ENCODE data around the gene ATE1. TPM values are rescaled to one million over a fixed set of nuclear protein-coding genes. Genes with fewer than 3 reads are reported as not detected.
"Not testable (repeated sequence)": the region's sequence is repeated elsewhere in the genome, so short reads cannot be mapped to it uniquely, and the experiment has no call there.

Gene ATE1
- total RNA-seq, 2 experiments from 2014 or later = 13.6 to 17.5 TPM

- CTCF ChIA-PET = no interaction called here
- no peak for DNase-seq
- no peaks in the 10 kb centered on the region for H3K9me3 Mint-ChIP-seq
- intact Hi-C loops (cut with micrococcal nuclease) = no loop called here
- no peaks in the 10 kb centered on the region for H3K27me3 Mint-ChIP-seq (ENCODE audit: low read depth)
- no peak overlapping the region for H3K27ac Mint-ChIP-seq
- no peak overlapping the region for H3K4me3 Mint-ChIP-seq
- peaks cover 11% of the 10 kb centered on the region for H3K36me3 Mint-ChIP-seq (ENCODE audit: low read depth)
- no peaks in the 10 kb centered on the region for H3K4me1 Mint-ChIP-seq (ENCODE audit: low read depth)
Measured at GRCh38 chr10:121949451-121949850, 21.6 kb upstream of the ATE1 start.

- peaks cover 11% of the 10 kb centered on the region for H3K36me3 Mint-ChIP-seq (ENCODE audit: low read depth)
- CTCF ChIA-PET = no interaction called here
- intact Hi-C loops (cut with micrococcal nuclease) = no loop called here
Measured at GRCh38 chr10:121949049-121949448, 21.2 kb upstream of the ATE1 start.

GRCh38 chr10:121947343-121948330, 19.8 kb upstream of the ATE1 start:
- Mint-ChIP-seq H3K9me3 (no peaks in the 10 kb centered on the region), H3K27me3 (ENCODE audit: low read depth) (peaks cover 6% of the 10 kb centered on the region), H3K36me3 (ENCODE audit: low read depth) (peaks cover 6% of the 10 kb centered on the region), H3K4me3 (no peak overlapping the region), H3K27ac (no peak overlapping the region), H3K4me1 (ENCODE audit: low read depth) (no peaks in the 10 kb centered on the region)
- intact Hi-C loops (cut with micrococcal nuclease) = no loop called here
- CTCF ChIA-PET = no interaction called here
- no peak for DNase-seq

More at GRCh38 chr10:121949049-121949448, 21.2 kb upstream of the ATE1 start:
- Mint-ChIP-seq H3K27me3 (ENCODE audit: low read depth) (no peaks in the 10 kb centered on the region), H3K27ac (no peak overlapping the region), H3K9me3 (no peaks in the 10 kb centered on the region), H3K4me3 (no peak overlapping the region), H3K4me1 (ENCODE audit: low read depth) (no peaks in the 10 kb centered on the region)
- no peak for DNase-seq

GRCh38 chr10:121942749-121943416, 15.1 kb upstream of the ATE1 start:
- H3K9me3 Mint-ChIP-seq = no peaks in the 10 kb centered on the region
- H3K27ac Mint-ChIP-seq = no peak overlapping the region
- CTCF ChIA-PET = interaction anchor here (0.6 kb wide), 1 partner anchor 215 kb away, joined by 3 read pairs; no protein-coding TSS in a partner anchor
- intact Hi-C loops (cut with micrococcal nuclease) = no loop called here
- no peaks in the 10 kb centered on the region for H3K36me3 Mint-ChIP-seq (ENCODE audit: low read depth)
- no peak for DNase-seq
- no peaks in the 10 kb centered on the region for H3K4me1 Mint-ChIP-seq (ENCODE audit: low read depth)
- peaks cover 20% of the 10 kb centered on the region for H3K27me3 Mint-ChIP-seq (ENCODE audit: low read depth)
- no peak overlapping the region for H3K4me3 Mint-ChIP-seq

GRCh38 chr10:121941532-121941931, 13.7 kb upstream of the ATE1 start:
- H3K36me3 Mint-ChIP-seq (ENCODE audit: low read depth) = no peaks in the 10 kb centered on the region
- no peak overlapping the region for H3K4me3 Mint-ChIP-seq
- H3K4me1 Mint-ChIP-seq (ENCODE audit: low read depth) = no peaks in the 10 kb centered on the region
- intact Hi-C loops (cut with micrococcal nuclease) = no loop called here
- DNase-seq = no peak
- no peaks in the 10 kb centered on the region for H3K9me3 Mint-ChIP-seq
- CTCF ChIA-PET = no interaction called here
- H3K27me3 Mint-ChIP-seq (ENCODE audit: low read depth) = peaks cover 24% of the 10 kb centered on the region
- H3K27ac Mint-ChIP-seq = no peak overlapping the region

GRCh38 chr10:121936295-121936694, 8.5 kb upstream of the ATE1 start:
- H3K4me3 Mint-ChIP-seq = no peak overlapping the region
- no peak overlapping the region for H3K27ac Mint-ChIP-seq
- no peaks in the 10 kb centered on the region for H3K4me1 Mint-ChIP-seq (ENCODE audit: low read depth)
- DNase-seq = no peak
- no peaks in the 10 kb centered on the region for H3K36me3 Mint-ChIP-seq (ENCODE audit: low read depth)
- CTCF ChIA-PET = no interaction called here
- intact Hi-C loops (cut with micrococcal nuclease) = no loop called here
- H3K27me3 Mint-ChIP-seq (ENCODE audit: low read depth) = peaks cover 17% of the 10 kb centered on the region
- no peaks in the 10 kb centered on the region for H3K9me3 Mint-ChIP-seq

GRCh38 chr10:121935702-121936101, 7.9 kb upstream of the ATE1 start:
- Mint-ChIP-seq H3K4me1 (ENCODE audit: low read depth) (no peaks in the 10 kb centered on the region), H3K27ac (no peak overlapping the region), H3K36me3 (ENCODE audit: low read depth) (no peaks in the 10 kb centered on the region), H3K27me3 (ENCODE audit: low read depth) (peaks cover 17% of the 10 kb centered on the region), H3K9me3 (no peaks in the 10 kb centered on the region), H3K4me3 (no peak overlapping the region)
- no peak for DNase-seq
- CTCF ChIA-PET = no interaction called here
- intact Hi-C loops (cut with micrococcal nuclease) = no loop called here

- DNase-seq; CTCF ChIA-PET; H3K4me3 Mint-ChIP-seq; H3K27me3 Mint-ChIP-seq (ENCODE audit: low read depth); intact Hi-C loops (cut with micrococcal nuclease); H3K9me3 Mint-ChIP-seq; H3K27ac Mint-ChIP-seq: not testable (repeated sequence)
- Mint-ChIP-seq H3K4me1 (ENCODE audit: low read depth) (peaks cover 18% of the 10 kb centered on the region), H3K36me3 (ENCODE audit: low read depth) (peaks cover 11% of the 10 kb centered on the region)
Measured at GRCh38 chr10:121930268-121931085, 2.6 kb upstream of the ATE1 start.

GRCh38 chr10:121929585-121930267, 1.9 kb upstream of the ATE1 start:
- intact Hi-C loops (cut with micrococcal nuclease) = loop anchor here (5.0 to 10.0 kb wide), 3 partner anchors 175 to 1078 kb away; partner anchors contain the start of genes ACADSB, C10orf88 and IKZF5
- Mint-ChIP-seq H3K4me1 (ENCODE audit: low read depth) (peaks cover 21% of the 10 kb centered on the region), H3K27ac (peak overlapping the region; percentile 46), H3K36me3 (ENCODE audit: low read depth) (peaks cover 13% of the 10 kb centered on the region), H3K4me3 (peak overlapping the region; percentile 45)
- DNase-seq; H3K27me3 Mint-ChIP-seq (ENCODE audit: low read depth); H3K9me3 Mint-ChIP-seq: not testable (repeated sequence)
- CTCF ChIA-PET = interaction anchor here (0.6 kb wide), 1 partner anchor 43 kb away, joined by 4 read pairs; no protein-coding TSS in a partner anchor

- H3K27ac Mint-ChIP-seq = peak overlapping the region; percentile 94
- no peaks in the 10 kb centered on the region for H3K9me3 Mint-ChIP-seq
- peaks cover 13% of the 10 kb centered on the region for H3K36me3 Mint-ChIP-seq (ENCODE audit: low read depth)
- no peaks in the 10 kb centered on the region for H3K27me3 Mint-ChIP-seq (ENCODE audit: low read depth)
- peak; percentile 16 for DNase-seq
- peaks cover 21% of the 10 kb centered on the region for H3K4me1 Mint-ChIP-seq (ENCODE audit: low read depth)
- CTCF ChIA-PET = no interaction called here
- peak overlapping the region; percentile 89 for H3K4me3 Mint-ChIP-seq
- intact Hi-C loops (cut with micrococcal nuclease) = loop anchor here (1.0 to 10.0 kb wide), 6 partner anchors 47 to 1079 kb away; partner anchors contain the start of genes ACADSB, C10orf88, IKZF5 and NSMCE4A
Measured at GRCh38 chr10:121928528-121928884, 675 bp upstream of the ATE1 start.

- Mint-ChIP-seq H3K36me3 (ENCODE audit: low read depth) (peaks cover 19% of the 10 kb centered on the region), H3K9me3 (no peaks in the 10 kb centered on the region), H3K4me3 (peak overlapping the region; percentile 89), H3K27ac (peak overlapping the region; percentile 94), H3K4me1 (ENCODE audit: low read depth) (peaks cover 21% of the 10 kb centered on the region), H3K27me3 (ENCODE audit: low read depth) (no peaks in the 10 kb centered on the region)
- peak; percentile 48 for DNase-seq
- CTCF ChIA-PET = no interaction called here
- intact Hi-C loops (cut with micrococcal nuclease) = loop anchor here (5.0 to 10.0 kb wide), 3 partner anchors 173 to 1080 kb away; partner anchors contain the start of genes ACADSB, C10orf88 and IKZF5
Measured at GRCh38 chr10:121927318-121927840, 452 bp downstream of the ATE1 start.
